Fibroblast of lung (primary cell): ENCODE data around the gene FBRSL1.

Experiments used
- CTCF ChIP-seq, 2 donors: IDR thresholded peaks in 1 of 2; conservative IDR thresholded peaks in 1 of 2; 1 replicate in 1 of 2; 2 replicates in 1 of 2; pipeline ENCODE4 v1.5.1; 2011 to 2012; ENCODE audit warnings: low read length in 2 of 2, control low read depth in 1 of 2, inconsistent platforms in 1 of 2, low read depth in 1 of 2, mild to moderate bottlenecking in 1 of 2
- EZH2 ChIP-seq: IDR thresholded peaks from 2 replicates; pipeline ENCODE4 v1.5.1; 2012; ENCODE audit warnings: low read length, control low read depth, mild to moderate bottlenecking; ENCODE audit errors: missing control alignments

GRCh38 chr12:132480623-132481132, 9.3 kb upstream of the FBRSL1 start:
- no peak for TF ChIP-seq EZH2
- TF ChIP-seq CTCF (conservative IDR thresholded peaks at IDR 0.05 in 1 of 2, IDR thresholded peaks at IDR 0.05 in 1 of 2; ENCODE audit: low read depth in 1 of 2, low read length in 2 of 2), result no peak
